GM12878 (cell line): ENCODE measurements around the gene EDN2. TPM values are rescaled to one million over a fixed set of nuclear protein-coding genes. Genes with fewer than 3 reads are reported as not detected.

Experiments used
- ATAC-seq: fragments of 200-7000 bp; cut with Tn5 transposase; 3 replicates; pipeline ENCODE4 v1.9.1; 2020; ENCODE audit warnings: mild to moderate bottlenecking, moderate library complexity
- BruUV-seq: library from RNA; stranded (reverse); fragments of 400-500 nt; replicated peaks from 2 replicates; lab custom pipeline; 2021; lab: Mats Ljungman, UMichigan
- CTCF ChIA-PET: fragments of 300-600 bp; sonication (Branson Sonifier 250); formaldehyde crosslinking; extraction: SDS; loops from one replicate; lab custom pipeline; 2021; ENCODE audit warnings: inconsistent platforms; lab: Yijun Ruan, JAX
- POLR2A ChIA-PET: fragments of 350-600 bp; formaldehyde crosslinking; extraction: SDS; loops from one replicate; lab custom pipeline; 2021; ENCODE audit warnings: inconsistent platforms; lab: Charles Lee
- RAD21 ChIA-PET: fragments of 300-600 bp; sonication (Branson Sonifier 250); formaldehyde crosslinking; loops from one replicate; lab custom pipeline; 2023; ENCODE audit warnings: antibody characterized with exemption; ENCODE audit not compliant: unreplicated experiment; lab: Charles Lee
- SMC1A ChIA-PET: fragments of 300-600 bp; sonication (Branson Sonifier 250); formaldehyde crosslinking; loops from one replicate; lab custom pipeline; 2023; ENCODE audit not compliant: unreplicated experiment, uncharacterized antibody; lab: Charles Lee
- DNase-seq: peaks from one replicate; pipeline ENCODE4 v3.0.0-alpha.2; 2011; ENCODE audit warnings: low read depth, low spot score
- FAIRE-seq: peaks from 3 replicates; lab custom pipeline; 2011; peaks lifted over from hg19 to GRCh38; lab: Jason Lieb, UNC
- H2AFZ ChIP-seq: 2 replicates; pipeline ENCODE4 v1.6.0; 2011; ENCODE audit warnings: low read depth, low read length, control low read depth; ENCODE audit not compliant: control insufficient read depth
- H3K27ac ChIP-seq: 2 replicates; pipeline ENCODE4 v1.5.1; 2011; ENCODE audit warnings: control low read depth; ENCODE audit not compliant: control insufficient read depth, insufficient read depth
- H3K27me3 ChIP-seq, 2 experiments: replicated peaks in 1 of 2; 2 replicates each; pipeline versions ENCODE4 v1.6.0 to v1.6.1; 2011; ENCODE audit warnings: low read length in 1 of 2; ENCODE audit not compliant: control insufficient read depth in 2 of 2, insufficient read depth in 2 of 2
- H3K36me3 ChIP-seq, 2 experiments: 2 replicates each; pipeline ENCODE4 v1.5.1; 2011; ENCODE audit warnings: low read length in 1 of 2; ENCODE audit not compliant: control insufficient read depth in 2 of 2, insufficient read depth in 2 of 2
- H3K4me1 ChIP-seq: 2 replicates; pipeline ENCODE4 v1.6.1; 2011; ENCODE audit warnings: mild to moderate bottlenecking, low read length, moderate library complexity, mixed read lengths; ENCODE audit not compliant: control insufficient read depth, insufficient read depth
- H3K4me2 ChIP-seq: 2 replicates; pipeline ENCODE4 v1.6.0; 2011; ENCODE audit warnings: control low read depth; ENCODE audit not compliant: control insufficient read depth, insufficient read depth
- H3K4me3 ChIP-seq: fragments of 200-600 bp; sonication (generic); 2 replicates; pipeline ENCODE4 v1.5.1; 2016
- H3K79me2 ChIP-seq: 2 replicates; pipeline ENCODE4 v1.6.0; 2011; ENCODE audit warnings: low read length; ENCODE audit not compliant: control insufficient read depth, insufficient read depth
- H3K9ac ChIP-seq: 2 replicates; pipeline ENCODE4 v1.8.0; 2011; ENCODE audit warnings: low read length, control low read depth, mixed read lengths; ENCODE audit not compliant: control insufficient read depth, insufficient read depth
- H3K9me3 ChIP-seq: replicated peaks from 3 replicates; pipeline ENCODE4 v1.5.1; 2011; ENCODE audit warnings: mild to moderate bottlenecking, low read length; ENCODE audit not compliant: control insufficient read depth, insufficient read depth
- H4K20me1 ChIP-seq: 2 replicates; pipeline ENCODE4 v1.6.0; 2011; ENCODE audit not compliant: control insufficient read depth, insufficient read depth
- E2F8 ChIP-seq: fragments of 450-650 bp; IDR thresholded peaks from 2 replicates; pipeline ENCODE4 v1.6.1; 2018; ENCODE audit warnings: mild to moderate bottlenecking, low read depth, moderate library complexity; ENCODE audit not compliant: partially characterized antibody
- ESRRA ChIP-seq: IDR thresholded peaks from 2 replicates; pipeline ENCODE4 v1.6.1; 2012; ENCODE audit warnings: mild to moderate bottlenecking, low read length, improper control_type of control experiment
- MXI1 ChIP-seq: fragments of 150-350 bp; IDR thresholded peaks from 2 replicates; pipeline ENCODE4 v1.6.1; 2011; ENCODE audit warnings: low read depth, mild to moderate bottlenecking, inconsistent platforms, low read length, improper control_type of control experiment
- PAX5 ChIP-seq: IDR thresholded peaks from 2 replicates; pipeline ENCODE4 v1.6.1; 2011; ENCODE audit warnings: low read depth, low read length, borderline replicate concordance
- RCOR1 ChIP-seq: conservative IDR thresholded peaks from 2 replicates; pipeline ENCODE4 v1.6.1; 2012; ENCODE audit warnings: low read depth, low read length, improper control_type of control experiment
- TCF12 ChIP-seq: IDR thresholded peaks from 2 replicates; pipeline ENCODE4 v1.6.1; 2011; ENCODE audit warnings: low read depth, mild to moderate bottlenecking, low read length
- WGBS: methylation state at CpG from one replicate; pipeline ENCODE4 v1.1.6; 2016; ENCODE audit warnings: low lambda C conversion rate; ENCODE audit not compliant: insufficient replicate concordance, insufficient coverage; ENCODE audit errors: missing lambda C conversion rate; 5-methylcytosine and 5-hydroxymethylcytosine counted together
- in situ Hi-C: fragments of 300-500 bp; cut with MboI; formaldehyde crosslinking; loops from 9 replicates; pipeline ENCODE4 v1.14.3; 2018; ENCODE audit warnings: mixed read lengths
- intact Hi-C: fragments of 100-400 bp; cut with micrococcal nuclease; formaldehyde crosslinking; loops from one replicate; pipeline ENCODE4 v1.14.2; 2022; ENCODE audit not compliant: unreplicated experiment
- polyA plus RNA-seq, 11 experiments: library from polyadenylated mRNA; depleted of rRNA in 4 of 11; unstranded in 6 of 11; stranded (reverse) in 5 of 11; fragments of >200 nt; fragmentation: Nextera tagmentation in 4 of 11; fragmentation: Illumina TruSeq in 1 of 11; extraction: Ambion mirVana in 4 of 11; extraction: Trizol in 1 of 11; gene quantifications; 1 replicate in 1 of 11; 2 replicates in 10 of 11; pipeline versions ENCODE4 v1.2.1 to v1.2.3, GENCODE V29; 2011 to 2016; ENCODE audit warnings: inconsistent platforms in 2 of 11, missing spikeins in 2 of 11, low read depth in 1 of 11
- total RNA-seq, 4 experiments: library from RNA; depleted of rRNA in 3 of 4; stranded (reverse); fragments of >200 nt in 3 of 4; fragmentation: Illumina TruSeq in 1 of 4; extraction: Trizol in 1 of 4; gene quantifications; 2 replicates each; pipeline versions ENCODE4 v1.2.1 to v1.2.3, GENCODE V29; 2013 to 2021
- TF ChIP-seq, protein P1 (sequence below): fragments of 450-650 bp; IDR thresholded peaks from 2 replicates; pipeline ENCODE4 v1.6.1; 2016; ENCODE audit warnings: mild to moderate bottlenecking, moderate library complexity, borderline replicate concordance
- TF ChIP-seq, protein P2 (sequence below): IDR thresholded peaks from 2 replicates; pipeline ENCODE4 v1.6.1; 2012; ENCODE audit warnings: low read length, inconsistent platforms
- TF ChIP-seq, protein P3 (sequence below): fragments of 450-650 bp; IDR thresholded peaks from 2 replicates; pipeline ENCODE4 v1.6.1; 2018; ENCODE audit warnings: borderline replicate concordance, mild to moderate bottlenecking; ENCODE audit not compliant: partially characterized antibody

The EDN2 gene
- total and polyA plus RNA-seq, 10 of the 15 experiments (the other 5 are each of a cell fraction or from before 2014, with no cell fraction given): 0.11 to 1.5 (median 0.43) TPM; not detected in 1

DNA sequence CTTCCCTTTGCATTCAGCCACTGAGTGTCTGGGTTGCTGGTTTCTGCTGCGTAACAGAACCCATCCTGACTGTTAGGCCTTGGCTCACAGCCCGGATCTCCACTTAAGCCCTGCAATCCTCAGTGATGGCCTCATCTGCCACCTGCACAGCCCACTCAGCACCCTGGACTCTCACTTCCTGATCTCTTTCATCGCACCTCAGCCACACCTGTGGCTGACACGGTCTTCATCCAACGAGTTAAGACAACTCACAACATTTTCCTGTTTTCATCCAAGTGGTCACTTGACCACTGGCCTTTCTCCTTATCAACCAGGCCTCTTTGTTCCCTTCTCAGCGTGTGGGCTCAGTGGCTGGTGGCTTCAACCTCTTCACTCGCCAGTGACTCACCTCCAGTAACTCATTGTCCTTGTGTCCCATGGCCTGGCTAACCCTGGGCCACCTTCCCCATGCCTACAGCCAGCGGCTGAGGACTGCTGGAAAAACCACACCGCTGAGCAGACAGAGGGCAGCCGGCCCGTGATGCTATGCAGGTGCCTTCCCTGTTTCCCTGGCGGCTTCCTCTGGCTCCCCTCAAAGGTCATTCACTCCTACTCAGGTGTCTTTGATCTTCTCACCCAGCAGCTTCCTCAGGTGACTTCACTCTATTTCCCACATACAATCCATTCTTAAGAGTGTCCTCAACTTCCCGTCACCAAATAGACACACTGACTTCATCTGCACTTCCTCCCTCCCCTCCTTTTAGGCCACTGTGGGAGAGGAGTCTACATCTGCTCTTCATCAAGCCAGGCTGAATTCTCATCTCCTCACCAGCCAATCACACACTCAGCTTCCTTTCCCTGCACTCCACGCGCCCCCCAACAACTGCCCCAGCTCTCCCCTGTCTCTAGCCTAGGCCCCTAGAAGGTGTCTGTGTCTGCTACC is 19.9 kb upstream of the EDN2 start (continued):
- TF ChIP-seq TCF12 (peak; percentile 76), ESRRA (no peak), MXI1 (no peak), PAX5 (0 out of 2 replicates have a peak, but pooled peaks have one; percentile 9), RCOR1 (no peak)
- TF ChIP-seq, protein P1, sequence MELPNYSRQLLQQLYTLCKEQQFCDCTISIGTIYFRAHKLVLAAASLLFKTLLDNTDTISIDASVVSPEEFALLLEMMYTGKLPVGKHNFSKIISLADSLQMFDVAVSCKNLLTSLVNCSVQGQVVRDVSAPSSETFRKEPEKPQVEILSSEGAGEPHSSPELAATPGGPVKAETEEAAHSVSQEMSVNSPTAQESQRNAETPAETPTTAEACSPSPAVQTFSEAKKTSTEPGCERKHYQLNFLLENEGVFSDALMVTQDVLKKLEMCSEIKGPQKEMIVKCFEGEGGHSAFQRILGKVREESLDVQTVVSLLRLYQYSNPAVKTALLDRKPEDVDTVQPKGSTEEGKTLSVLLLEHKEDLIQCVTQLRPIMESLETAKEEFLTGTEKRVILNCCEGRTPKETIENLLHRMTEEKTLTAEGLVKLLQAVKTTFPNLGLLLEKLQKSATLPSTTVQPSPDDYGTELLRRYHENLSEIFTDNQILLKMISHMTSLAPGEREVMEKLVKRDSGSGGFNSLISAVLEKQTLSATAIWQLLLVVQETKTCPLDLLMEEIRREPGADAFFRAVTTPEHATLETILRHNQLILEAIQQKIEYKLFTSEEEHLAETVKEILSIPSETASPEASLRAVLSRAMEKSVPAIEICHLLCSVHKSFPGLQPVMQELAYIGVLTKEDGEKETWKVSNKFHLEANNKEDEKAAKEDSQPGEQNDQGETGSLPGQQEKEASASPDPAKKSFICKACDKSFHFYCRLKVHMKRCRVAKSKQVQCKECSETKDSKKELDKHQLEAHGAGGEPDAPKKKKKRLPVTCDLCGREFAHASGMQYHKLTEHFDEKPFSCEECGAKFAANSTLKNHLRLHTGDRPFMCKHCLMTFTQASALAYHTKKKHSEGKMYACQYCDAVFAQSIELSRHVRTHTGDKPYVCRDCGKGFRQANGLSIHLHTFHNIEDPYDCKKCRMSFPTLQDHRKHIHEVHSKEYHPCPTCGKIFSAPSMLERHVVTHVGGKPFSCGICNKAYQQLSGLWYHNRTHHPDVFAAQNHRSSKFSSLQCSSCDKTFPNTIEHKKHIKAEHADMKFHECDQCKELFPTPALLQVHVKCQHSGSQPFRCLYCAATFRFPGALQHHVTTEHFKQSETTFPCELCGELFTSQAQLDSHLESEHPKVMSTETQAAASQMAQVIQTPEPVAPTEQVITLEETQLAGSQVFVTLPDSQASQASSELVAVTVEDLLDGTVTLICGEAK: no peak

DNA sequence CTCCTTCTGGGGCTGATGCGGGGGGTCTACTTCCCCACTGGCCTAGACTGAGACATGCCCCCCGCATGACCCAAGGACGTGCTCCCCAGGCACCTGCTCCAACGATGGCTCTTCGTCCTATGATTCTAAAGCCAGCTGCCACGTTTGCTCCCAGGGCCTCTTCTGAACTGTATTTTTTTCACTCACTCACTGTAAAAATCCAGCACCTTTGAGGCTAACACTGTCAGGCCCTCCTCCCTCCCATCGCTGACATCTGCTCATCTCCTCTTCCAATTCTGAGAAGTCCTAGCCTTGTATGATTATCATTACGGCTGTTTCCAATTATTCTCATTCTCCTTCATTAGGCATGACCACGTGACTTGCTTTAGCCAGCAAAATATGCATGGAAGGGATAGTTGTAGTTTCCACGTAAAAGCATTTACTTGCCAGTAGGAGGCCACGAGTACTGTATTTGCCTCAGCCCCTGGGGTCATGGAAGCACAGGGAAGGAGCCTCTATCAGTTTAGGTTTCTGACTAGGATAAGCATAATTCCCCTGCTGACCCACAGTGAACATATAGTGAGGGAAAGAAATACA is 19.1 kb upstream of the EDN2 start:
- Histone ChIP-seq H2AFZ (no peak overlapping the region), H3K4me1 (peaks cover 8% of the 10 kb centered on the region), H3K27ac (no peak overlapping the region), H3K36me3 (no peaks in the 10 kb centered on the region), H3K9ac (no peak overlapping the region), H3K4me3 (no peak overlapping the region), H3K79me2 (no peaks in the 10 kb centered on the region), H4K20me1 (no peaks in the 10 kb centered on the region), H3K9me3 (no peaks in the 10 kb centered on the region), H3K27me3 (no peaks in the 10 kb centered on the region; a peak in 1 of 4 replicates), H3K4me2 (no peak overlapping the region)
- POLR2A ChIA-PET: no interaction called here
- SMC1A ChIA-PET: interaction anchor here (0.9 kb wide), 1 partner anchor 16 kb away, joined by 3 read pairs; no protein-coding TSS in a partner anchor
- intact Hi-C loops (no loop called here), in situ Hi-C loops (no loop called here)
- no peak for DNase-seq
- no TSS peak for BruUV-seq
- CTCF ChIA-PET: interaction anchor here (0.9 kb wide), 1 partner anchor 13 kb away, joined by 3 read pairs; no protein-coding TSS in a partner anchor
- RAD21 ChIA-PET: no interaction called here
- WGBS: 57% methylated on average over 11 of the region's 11 CpGs
- no peak for FAIRE-seq
- ATAC-seq: no peak
- TF ChIP-seq, protein P2, sequence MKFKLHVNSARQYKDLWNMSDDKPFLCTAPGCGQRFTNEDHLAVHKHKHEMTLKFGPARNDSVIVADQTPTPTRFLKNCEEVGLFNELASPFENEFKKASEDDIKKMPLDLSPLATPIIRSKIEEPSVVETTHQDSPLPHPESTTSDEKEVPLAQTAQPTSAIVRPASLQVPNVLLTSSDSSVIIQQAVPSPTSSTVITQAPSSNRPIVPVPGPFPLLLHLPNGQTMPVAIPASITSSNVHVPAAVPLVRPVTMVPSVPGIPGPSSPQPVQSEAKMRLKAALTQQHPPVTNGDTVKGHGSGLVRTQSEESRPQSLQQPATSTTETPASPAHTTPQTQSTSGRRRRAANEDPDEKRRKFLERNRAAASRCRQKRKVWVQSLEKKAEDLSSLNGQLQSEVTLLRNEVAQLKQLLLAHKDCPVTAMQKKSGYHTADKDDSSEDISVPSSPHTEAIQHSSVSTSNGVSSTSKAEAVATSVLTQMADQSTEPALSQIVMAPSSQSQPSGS: no peak
- TF ChIP-seq, protein P3, sequence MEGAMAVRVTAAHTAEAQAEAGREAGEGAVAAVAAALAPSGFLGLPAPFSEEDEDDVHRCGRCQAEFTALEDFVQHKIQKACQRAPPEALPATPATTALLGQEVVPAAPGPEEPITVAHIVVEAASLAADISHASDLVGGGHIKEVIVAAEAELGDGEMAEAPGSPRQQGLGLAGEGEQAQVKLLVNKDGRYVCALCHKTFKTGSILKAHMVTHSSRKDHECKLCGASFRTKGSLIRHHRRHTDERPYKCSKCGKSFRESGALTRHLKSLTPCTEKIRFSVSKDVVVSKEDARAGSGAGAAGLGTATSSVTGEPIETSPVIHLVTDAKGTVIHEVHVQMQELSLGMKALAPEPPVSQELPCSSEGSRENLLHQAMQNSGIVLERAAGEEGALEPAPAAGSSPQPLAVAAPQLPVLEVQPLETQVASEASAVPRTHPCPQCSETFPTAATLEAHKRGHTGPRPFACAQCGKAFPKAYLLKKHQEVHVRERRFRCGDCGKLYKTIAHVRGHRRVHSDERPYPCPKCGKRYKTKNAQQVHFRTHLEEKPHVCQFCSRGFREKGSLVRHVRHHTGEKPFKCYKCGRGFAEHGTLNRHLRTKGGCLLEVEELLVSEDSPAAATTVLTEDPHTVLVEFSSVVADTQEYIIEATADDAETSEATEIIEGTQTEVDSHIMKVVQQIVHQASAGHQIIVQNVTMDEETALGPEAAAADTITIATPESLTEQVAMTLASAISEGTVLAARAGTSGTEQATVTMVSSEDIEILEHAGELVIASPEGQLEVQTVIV: no peak
- no peak for TF ChIP-seq E2F8
